ENCODE results near the gene DENND6B. TPM values are rescaled to one million over a fixed set of nuclear protein-coding genes. Genes with fewer than 3 reads are reported as not detected.

DENND6B gene
- total and polyA plus RNA-seq, 2 experiments from 2014 or later, result 0.71 to 1.3 TPM

DNA sequence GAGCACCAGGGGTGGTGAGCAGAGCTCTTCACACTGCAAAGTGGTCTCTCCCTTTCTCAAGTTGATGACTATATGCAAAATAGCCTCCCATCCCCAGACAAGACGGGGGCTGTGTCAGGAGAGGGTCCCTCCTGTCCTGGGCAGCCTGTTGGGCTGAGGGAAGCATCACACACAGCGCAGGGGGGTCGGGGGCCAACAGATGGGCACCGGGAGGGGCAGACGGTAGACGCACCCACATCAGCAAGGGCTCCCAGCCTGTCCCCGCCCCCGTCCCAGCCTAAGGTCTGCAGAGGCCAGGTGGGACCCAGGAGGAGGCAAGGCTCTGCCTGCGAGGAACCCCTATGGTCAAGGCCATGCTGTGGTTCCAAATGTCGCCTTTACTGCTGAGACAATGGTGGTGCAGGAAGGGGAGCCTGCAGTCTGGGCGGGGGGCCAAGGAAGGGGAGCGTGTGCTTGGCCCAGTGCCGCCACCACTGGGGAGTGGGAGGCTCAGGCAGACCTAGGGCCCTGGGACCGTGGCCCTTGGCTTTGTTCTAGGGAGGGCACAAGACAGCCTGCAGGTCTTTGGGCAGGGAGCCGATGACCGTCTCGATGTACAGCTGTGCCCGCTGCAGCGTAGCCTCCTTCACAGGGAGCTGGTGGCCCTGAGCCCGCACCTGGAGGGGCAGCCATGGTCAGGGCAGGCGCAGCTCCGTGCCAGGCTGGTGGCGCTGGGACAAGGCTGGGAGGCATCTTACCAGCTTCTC, 15.0 kb downstream of the DENND6B start (continued):
- TF ChIP-seq, protein P1, sequence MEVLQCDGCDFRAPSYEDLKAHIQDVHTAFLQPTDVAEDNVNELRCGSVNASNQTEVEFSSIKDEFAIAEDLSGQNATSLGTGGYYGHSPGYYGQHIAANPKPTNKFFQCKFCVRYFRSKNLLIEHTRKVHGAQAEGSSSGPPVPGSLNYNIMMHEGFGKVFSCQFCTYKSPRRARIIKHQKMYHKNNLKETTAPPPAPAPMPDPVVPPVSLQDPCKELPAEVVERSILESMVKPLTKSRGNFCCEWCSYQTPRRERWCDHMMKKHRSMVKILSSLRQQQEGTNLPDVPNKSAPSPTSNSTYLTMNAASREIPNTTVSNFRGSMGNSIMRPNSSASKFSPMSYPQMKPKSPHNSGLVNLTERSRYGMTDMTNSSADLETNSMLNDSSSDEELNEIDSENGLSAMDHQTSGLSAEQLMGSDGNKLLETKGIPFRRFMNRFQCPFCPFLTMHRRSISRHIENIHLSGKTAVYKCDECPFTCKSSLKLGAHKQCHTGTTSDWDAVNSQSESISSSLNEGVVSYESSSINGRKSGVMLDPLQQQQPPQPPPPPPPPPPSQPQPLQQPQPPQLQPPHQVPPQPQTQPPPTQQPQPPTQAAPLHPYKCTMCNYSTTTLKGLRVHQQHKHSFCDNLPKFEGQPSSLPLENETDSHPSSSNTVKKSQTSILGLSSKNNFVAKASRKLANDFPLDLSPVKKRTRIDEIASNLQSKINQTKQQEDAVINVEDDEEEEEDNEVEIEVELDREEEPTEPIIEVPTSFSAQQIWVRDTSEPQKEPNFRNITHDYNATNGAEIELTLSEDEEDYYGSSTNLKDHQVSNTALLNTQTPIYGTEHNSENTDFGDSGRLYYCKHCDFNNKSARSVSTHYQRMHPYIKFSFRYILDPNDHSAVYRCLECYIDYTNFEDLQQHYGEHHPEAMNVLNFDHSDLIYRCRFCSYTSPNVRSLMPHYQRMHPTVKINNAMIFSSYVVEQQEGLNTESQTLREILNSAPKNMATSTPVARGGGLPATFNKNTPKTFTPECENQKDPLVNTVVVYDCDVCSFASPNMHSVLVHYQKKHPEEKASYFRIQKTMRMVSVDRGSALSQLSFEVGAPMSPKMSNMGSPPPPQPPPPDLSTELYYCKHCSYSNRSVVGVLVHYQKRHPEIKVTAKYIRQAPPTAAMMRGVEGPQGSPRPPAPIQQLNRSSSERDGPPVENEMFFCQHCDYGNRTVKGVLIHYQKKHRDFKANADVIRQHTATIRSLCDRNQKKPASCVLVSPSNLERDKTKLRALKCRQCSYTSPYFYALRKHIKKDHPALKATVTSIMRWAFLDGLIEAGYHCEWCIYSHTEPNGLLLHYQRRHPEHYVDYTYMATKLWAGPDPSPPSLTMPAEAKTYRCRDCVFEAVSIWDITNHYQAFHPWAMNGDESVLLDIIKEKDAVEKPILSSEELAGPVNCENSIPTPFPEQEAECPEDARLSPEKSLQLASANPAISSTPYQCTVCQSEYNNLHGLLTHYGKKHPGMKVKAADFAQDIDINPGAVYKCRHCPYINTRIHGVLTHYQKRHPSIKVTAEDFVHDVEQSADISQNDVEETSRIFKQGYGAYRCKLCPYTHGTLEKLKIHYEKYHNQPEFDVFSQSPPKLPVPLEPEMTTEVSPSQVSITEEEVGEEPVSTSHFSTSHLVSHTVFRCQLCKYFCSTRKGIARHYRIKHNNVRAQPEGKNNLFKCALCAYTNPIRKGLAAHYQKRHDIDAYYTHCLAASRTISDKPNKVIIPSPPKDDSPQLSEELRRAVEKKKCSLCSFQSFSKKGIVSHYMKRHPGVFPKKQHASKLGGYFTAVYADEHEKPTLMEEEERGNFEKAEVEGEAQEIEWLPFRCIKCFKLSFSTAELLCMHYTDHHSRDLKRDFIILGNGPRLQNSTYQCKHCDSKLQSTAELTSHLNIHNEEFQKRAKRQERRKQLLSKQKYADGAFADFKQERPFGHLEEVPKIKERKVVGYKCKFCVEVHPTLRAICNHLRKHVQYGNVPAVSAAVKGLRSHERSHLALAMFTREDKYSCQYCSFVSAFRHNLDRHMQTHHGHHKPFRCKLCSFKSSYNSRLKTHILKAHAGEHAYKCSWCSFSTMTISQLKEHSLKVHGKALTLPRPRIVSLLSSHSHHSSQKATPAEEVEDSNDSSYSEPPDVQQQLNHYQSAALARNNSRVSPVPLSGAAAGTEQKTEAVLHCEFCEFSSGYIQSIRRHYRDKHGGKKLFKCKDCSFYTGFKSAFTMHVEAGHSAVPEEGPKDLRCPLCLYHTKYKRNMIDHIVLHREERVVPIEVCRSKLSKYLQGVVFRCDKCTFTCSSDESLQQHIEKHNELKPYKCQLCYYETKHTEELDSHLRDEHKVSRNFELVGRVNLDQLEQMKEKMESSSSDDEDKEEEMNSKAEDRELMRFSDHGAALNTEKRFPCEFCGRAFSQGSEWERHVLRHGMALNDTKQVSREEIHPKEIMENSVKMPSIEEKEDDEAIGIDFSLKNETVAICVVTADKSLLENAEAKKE (CRISPR knock-in tag; IDR thresholded peaks at IDR 0.05), result no peak
- TF ChIP-seq STAT1 (IDR thresholded peaks at IDR 0.05; ENCODE audit: unreplicated experiment) (no peak), ZNF114 (CRISPR knock-in tag; IDR thresholded peaks at IDR 0.05) (no peak), JUNB (IDR thresholded peaks at IDR 0.05; ENCODE audit: unreplicated experiment) (no peak), EZH2phosphoT487 (IDR thresholded peaks at IDR 0.05; ENCODE audit: unreplicated experiment) (no peak), NANOG (IDR thresholded peaks at IDR 0.05; ENCODE audit: borderline replicate concordance) (no peak), EZH2 (IDR thresholded peaks at IDR 0.05; ENCODE audit: low read depth, unreplicated experiment) (no peak)
- TF ChIP-seq, protein P2, sequence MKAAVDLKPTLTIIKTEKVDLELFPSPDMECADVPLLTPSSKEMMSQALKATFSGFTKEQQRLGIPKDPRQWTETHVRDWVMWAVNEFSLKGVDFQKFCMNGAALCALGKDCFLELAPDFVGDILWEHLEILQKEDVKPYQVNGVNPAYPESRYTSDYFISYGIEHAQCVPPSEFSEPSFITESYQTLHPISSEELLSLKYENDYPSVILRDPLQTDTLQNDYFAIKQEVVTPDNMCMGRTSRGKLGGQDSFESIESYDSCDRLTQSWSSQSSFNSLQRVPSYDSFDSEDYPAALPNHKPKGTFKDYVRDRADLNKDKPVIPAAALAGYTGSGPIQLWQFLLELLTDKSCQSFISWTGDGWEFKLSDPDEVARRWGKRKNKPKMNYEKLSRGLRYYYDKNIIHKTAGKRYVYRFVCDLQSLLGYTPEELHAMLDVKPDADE (IDR thresholded peaks at IDR 0.05), result no peak

Measured in GM23338 (cell line).